Measurements from ENCODE around the gene FSTL3.

- no peak for TF ChIP-seq EP300 (IDR thresholded peaks at IDR 0.05; ENCODE audit: borderline replicate concordance in 1 of 2, low read depth in 1 of 2, low read length in 1 of 2)
- TF ChIP-seq CTCF (IDR thresholded peaks at IDR 0.05), result no peak
- peak; percentile 34; the same call in 1 of the 2 replicates for TF ChIP-seq POLR2AphosphoS5 (IDR thresholded peaks at IDR 0.05; ENCODE audit: low read depth, low read length)
- TF ChIP-seq SMC3 (IDR thresholded peaks at IDR 0.05; ENCODE audit: low read depth, low read length), result no peak
- TF ChIP-seq NRF1 (IDR thresholded peaks at IDR 0.05; ENCODE audit: low read depth, low read length), result peak; percentile 87
- no peak for TF ChIP-seq JUND (IDR thresholded peaks at IDR 0.05)
- TF ChIP-seq RCOR1 (IDR thresholded peaks at IDR 0.05; ENCODE audit: low read length), result no peak
- TF ChIP-seq REST (IDR thresholded peaks at IDR 0.05; ENCODE audit: low read depth, low read length), result no peak
- no peak for TF ChIP-seq USF2 (IDR thresholded peaks at IDR 0.05; ENCODE audit: borderline replicate concordance, low read depth, low read length)
Observed at GRCh38 chr19:633068-633785, 43.0 kb upstream of the FSTL3 start, which contains the start of gene POLRMT.
